HEK293 (cell line): ENCODE results near the gene PAFAH1B2.

Experiments
- CTCF ChIP-seq: fragments of 450-650 bp; formaldehyde crosslinking; IDR thresholded peaks from 2 replicates; pipeline ENCODE4 v1.5.1; 2016; ENCODE audit warnings: missing biosample characterization, missing genetic modification characterization
- HOXA7 ChIP-seq: sonication (generic); formaldehyde crosslinking; IDR thresholded peaks from 2 replicates; pipeline ENCODE4 v1.8.1; 2022; ENCODE audit warnings: missing genetic modification reagents, borderline replicate concordance
- MEIS1 ChIP-seq: sonication (generic); formaldehyde crosslinking; IDR thresholded peaks from 2 replicates; pipeline ENCODE4 v1.8.1; 2022; ENCODE audit warnings: missing genetic modification reagents, mild to moderate bottlenecking, borderline replicate concordance
- PRDM1 ChIP-seq: fragments of 450-650 bp; formaldehyde crosslinking; IDR thresholded peaks from 2 replicates; pipeline ENCODE4; 2016; ENCODE audit warnings: missing biosample characterization, missing genetic modification characterization
- REST ChIP-seq: fragments of 450-650 bp; formaldehyde crosslinking; IDR thresholded peaks from 2 replicates; pipeline ENCODE4 v1.5.1; 2016; ENCODE audit warnings: missing biosample characterization, missing genetic modification characterization
- YY1 ChIP-seq: fragments of 450-650 bp; formaldehyde crosslinking; IDR thresholded peaks from 2 replicates; pipeline ENCODE4 v1.5.1; 2018; ENCODE audit warnings: missing biosample characterization, missing genetic modification characterization
- ZNF138 ChIP-seq: fragments of 450-650 bp; formaldehyde crosslinking; IDR thresholded peaks from 2 replicates; pipeline ENCODE4 v1.5.1; 2016; ENCODE audit warnings: missing biosample characterization, missing genetic modification characterization, borderline replicate concordance
- ZNF169 ChIP-seq: fragments of 450-650 bp; formaldehyde crosslinking; IDR thresholded peaks from 2 replicates; pipeline ENCODE4 v1.5.1; 2016; ENCODE audit warnings: missing biosample characterization, missing genetic modification characterization
- ZNF324 ChIP-seq: fragments of 450-650 bp; formaldehyde crosslinking; IDR thresholded peaks from 2 replicates; pipeline ENCODE4 v1.5.1; 2016; ENCODE audit warnings: missing biosample characterization, missing genetic modification characterization
- ZNF391 ChIP-seq: fragments of 450-650 bp; formaldehyde crosslinking; IDR thresholded peaks from 2 replicates; pipeline ENCODE4 v1.5.1; 2016; ENCODE audit warnings: low read depth, missing biosample characterization, missing genetic modification characterization, borderline replicate concordance
- ZNF549 ChIP-seq: fragments of 450-650 bp; IDR thresholded peaks from 2 replicates; pipeline ENCODE4 v1.5.1; 2018; ENCODE audit warnings: missing biosample characterization, missing genetic modification characterization, mild to moderate bottlenecking, inconsistent platforms, moderate library complexity

GRCh38 chr11:117182551-117182935 is 38.5 kb downstream of the PAFAH1B2 start:
- TF ChIP-seq ZNF138 (tag by site-specific recombination) (no peak), PRDM1 (tag by site-specific recombination) (no peak), ZNF549 (tag by site-specific recombination) (no peak), CTCF (tag by site-specific recombination) (no peak), YY1 (tag by site-specific recombination) (no peak), MEIS1 (CRISPR knock-in tag) (no peak), ZNF169 (tag by site-specific recombination) (no peak), ZNF391 (no peak), ZNF324 (tag by site-specific recombination) (no peak), REST (tag by site-specific recombination) (no peak), HOXA7 (CRISPR knock-in tag) (no peak)
